Measurements from ENCODE around the gene SPN. TPM values are rescaled to one million over a fixed set of nuclear protein-coding genes. Genes with fewer than 3 reads are reported as not detected.

SPN gene
- total and polyA plus RNA-seq, 9 of the 15 experiments (the other 6 are each of a cell fraction or from before 2014, with no cell fraction given) = 24.3 to 225 (median 79.4) TPM

DNA sequence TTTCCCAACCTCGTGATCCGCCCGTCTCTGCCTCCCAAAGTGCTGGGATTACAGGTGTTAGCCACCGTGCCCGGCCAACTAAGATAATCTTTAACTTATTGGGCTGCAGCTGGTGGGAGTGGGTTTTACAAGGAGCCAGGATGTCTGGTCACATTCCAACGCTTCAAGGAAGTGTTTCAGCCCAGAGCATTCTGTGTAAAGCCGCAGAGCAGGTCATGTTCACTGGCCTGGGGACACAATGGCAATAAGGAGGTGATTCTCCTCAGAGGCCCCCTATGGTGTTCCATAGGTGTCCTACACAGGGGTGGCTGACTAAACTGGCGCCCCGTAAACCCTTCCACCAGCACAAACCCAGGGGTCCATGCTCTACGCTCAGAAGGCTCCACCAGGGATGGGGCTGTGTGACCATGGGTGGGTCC, 17.1 kb downstream of the SPN start:
- FAIRE-seq (peak; percentile 63), DNase-seq (ENCODE audit: extremely low read depth in 1 of 4, low spot score in 3 of 4) (no peak), ATAC-seq (no peak)
- TF ChIP-seq MYC (IDR thresholded peaks at IDR 0.05; ENCODE audit: low read depth, low read length) (0 out of 2 replicates have a peak, but pooled peaks have one; percentile 4), MYC (CRISPR knock-in tag; IDR thresholded peaks at IDR 0.05; ENCODE audit: borderline replicate concordance, low read depth) (no peak), RBBP5 (IDR thresholded peaks at IDR 0.05; ENCODE audit: borderline replicate concordance, insufficient read depth, low read length, poor library complexity, severe bottlenecking) (peak; percentile 15)
- TF ChIP-seq, protein P1, sequence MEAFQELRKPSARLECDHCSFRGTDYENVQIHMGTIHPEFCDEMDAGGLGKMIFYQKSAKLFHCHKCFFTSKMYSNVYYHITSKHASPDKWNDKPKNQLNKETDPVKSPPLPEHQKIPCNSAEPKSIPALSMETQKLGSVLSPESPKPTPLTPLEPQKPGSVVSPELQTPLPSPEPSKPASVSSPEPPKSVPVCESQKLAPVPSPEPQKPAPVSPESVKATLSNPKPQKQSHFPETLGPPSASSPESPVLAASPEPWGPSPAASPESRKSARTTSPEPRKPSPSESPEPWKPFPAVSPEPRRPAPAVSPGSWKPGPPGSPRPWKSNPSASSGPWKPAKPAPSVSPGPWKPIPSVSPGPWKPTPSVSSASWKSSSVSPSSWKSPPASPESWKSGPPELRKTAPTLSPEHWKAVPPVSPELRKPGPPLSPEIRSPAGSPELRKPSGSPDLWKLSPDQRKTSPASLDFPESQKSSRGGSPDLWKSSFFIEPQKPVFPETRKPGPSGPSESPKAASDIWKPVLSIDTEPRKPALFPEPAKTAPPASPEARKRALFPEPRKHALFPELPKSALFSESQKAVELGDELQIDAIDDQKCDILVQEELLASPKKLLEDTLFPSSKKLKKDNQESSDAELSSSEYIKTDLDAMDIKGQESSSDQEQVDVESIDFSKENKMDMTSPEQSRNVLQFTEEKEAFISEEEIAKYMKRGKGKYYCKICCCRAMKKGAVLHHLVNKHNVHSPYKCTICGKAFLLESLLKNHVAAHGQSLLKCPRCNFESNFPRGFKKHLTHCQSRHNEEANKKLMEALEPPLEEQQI (IDR thresholded peaks at IDR 0.05) = no peak
- TF ChIP-seq, protein P2, sequence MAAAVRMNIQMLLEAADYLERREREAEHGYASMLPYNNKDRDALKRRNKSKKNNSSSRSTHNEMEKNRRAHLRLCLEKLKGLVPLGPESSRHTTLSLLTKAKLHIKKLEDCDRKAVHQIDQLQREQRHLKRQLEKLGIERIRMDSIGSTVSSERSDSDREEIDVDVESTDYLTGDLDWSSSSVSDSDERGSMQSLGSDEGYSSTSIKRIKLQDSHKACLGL (CRISPR knock-in tag; IDR thresholded peaks at IDR 0.05; ENCODE audit: borderline replicate concordance, poor library complexity, severe bottlenecking) = no peak
- peaks cover 42% of the 10 kb centered on the region for H3K36me3 ChIP-seq (ENCODE audit: control insufficient read depth, insufficient read depth, low read length)
- H3K9ac ChIP-seq (ENCODE audit: insufficient read depth in 1 of 2, low read depth in 2 of 2, low read length in 2 of 2) = peak overlapping the region; percentile 43 to 71
- peak overlapping the region; percentile 69 for H2AFZ ChIP-seq (ENCODE audit: low read depth, low read length)
- H3K4me1 ChIP-seq (replicated peaks in 1 of 2; ENCODE audit: control insufficient read depth in 2 of 2, insufficient read depth in 2 of 2, low read length in 2 of 2) = peaks cover 17 to 52% of the 10 kb centered on the region in 2 experiments; a peak in 4 of 5 replicates
- TSS peak; percentile 72 for BruUV-seq (replicated peaks)
- intact Hi-C loops (cut with micrococcal nuclease) (no loop called here), in situ Hi-C loops (cut with MboI) (no loop called here)
- no peaks in the 10 kb centered on the region for H3K27me3 ChIP-seq (ENCODE audit: control insufficient read depth in 2 of 2, insufficient read depth in 2 of 2, low read length in 2 of 2)
- no peaks in the 10 kb centered on the region for H3K9me3 ChIP-seq (replicated peaks; ENCODE audit: control insufficient read depth, insufficient read depth, low read depth, low read length)
- peaks cover 57% of the 10 kb centered on the region for H3K79me2 ChIP-seq (ENCODE audit: control insufficient read depth, insufficient read depth, low read length)
- WGBS (ENCODE audit: insufficient coverage, low coverage, missing lambda C conversion rate) = 19% methylated on average over 10 of the region's 10 CpGs
- ChIA-PET POLR2A (interaction anchor here (0.8 to 2.6 kb wide), 7 partner anchors 8 to 144 kb away, joined by 3 to 30 read pairs (median 4); no protein-coding TSS in a partner anchor), CTCF (ENCODE audit: low intra/inter-chr PET ratio) (no interaction called here)
- H3K9me1 ChIP-seq (ENCODE audit: control insufficient read depth, insufficient read depth, low read length) = peaks cover 3% of the 10 kb centered on the region
- no peaks in the 10 kb centered on the region for H4K20me1 ChIP-seq (replicated peaks; ENCODE audit: control insufficient read depth, insufficient read depth, low read length)
- H3K4me3 ChIP-seq = peak overlapping the region; percentile 62
- H3K4me2 ChIP-seq (ENCODE audit: insufficient read depth, low read length) = peak overlapping the region; percentile 89
- peak overlapping the region; percentile 82 for H3K27ac ChIP-seq (ENCODE audit: extremely low read depth, low read depth, low read length)
